Fibroblast of lung (primary cell): ENCODE results near the gene TLL1.

Experiments used
- CTCF ChIP-seq, 2 donors: IDR thresholded peaks in 1 of 2; conservative IDR thresholded peaks in 1 of 2; 1 replicate in 1 of 2; 2 replicates in 1 of 2; pipeline ENCODE4 v1.5.1; 2011 to 2012; ENCODE audit warnings: low read length in 2 of 2, control low read depth in 1 of 2, inconsistent platforms in 1 of 2, low read depth in 1 of 2, mild to moderate bottlenecking in 1 of 2
- EZH2 ChIP-seq: IDR thresholded peaks from 2 replicates; pipeline ENCODE4 v1.5.1; 2012; ENCODE audit warnings: low read length, control low read depth, mild to moderate bottlenecking; ENCODE audit errors: missing control alignments

- TF ChIP-seq CTCF (conservative IDR thresholded peaks at IDR 0.05 in 1 of 2, IDR thresholded peaks at IDR 0.05 in 1 of 2; ENCODE audit: low read depth in 1 of 2, low read length in 2 of 2) (no peak), EZH2 (no peak)
These were observed 6.9 kb upstream of the TLL1 start for GRCh38 chr4:165866019-165866650.
